ENCODE data around the gene SLC27A1. TPM values are rescaled to one million over a fixed set of nuclear protein-coding genes. Genes with fewer than 3 reads are reported as not detected.
"Not testable (repeated sequence)": the region's sequence is repeated elsewhere in the genome, so short reads cannot be mapped to it uniquely, and the experiment has no call there.

The SLC27A1 gene
- total RNA-seq, 1 donor from 2014 or later: 25.1 TPM

DNA sequence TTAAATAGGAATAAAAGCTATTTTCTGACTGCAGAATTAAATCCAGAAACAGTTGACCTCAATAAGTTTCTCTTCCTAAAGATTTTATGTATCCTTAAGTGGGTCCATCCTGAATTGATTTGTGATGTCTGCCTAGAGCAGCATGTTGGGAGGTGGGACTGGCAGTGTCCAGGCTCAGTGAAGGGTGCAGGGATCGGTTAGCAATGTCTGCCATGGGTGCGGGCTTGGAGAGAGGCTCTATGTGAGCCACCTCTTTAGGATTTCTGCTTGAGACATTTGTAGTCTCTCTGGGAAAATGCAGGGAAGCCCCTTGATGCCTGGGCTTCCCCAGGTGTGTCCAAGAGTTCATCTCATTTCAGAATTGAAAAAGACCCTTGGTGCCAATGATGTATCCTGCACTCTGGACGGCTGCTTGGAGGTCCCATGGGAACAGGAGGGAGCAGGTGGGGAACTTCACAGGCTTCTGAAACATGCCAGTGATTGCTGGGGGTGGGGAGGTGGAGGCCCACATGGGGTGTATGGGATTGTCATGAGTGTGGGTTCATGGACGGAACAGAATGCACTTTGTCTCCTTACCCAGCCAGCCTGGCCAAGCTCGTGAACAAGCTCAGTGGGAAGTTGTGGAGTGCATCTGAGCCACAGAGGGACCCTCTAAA lies 78.9 kb downstream of the SLC27A1 start:
- H3K4me1 Mint-ChIP-seq: no peaks in the 10 kb centered on the region

GRCh38 chr19:17550076-17550667 lies 79.8 kb downstream of the SLC27A1 start:
- no peaks in the 10 kb centered on the region for H3K36me3 Mint-ChIP-seq
- peaks cover 5% of the 10 kb centered on the region for H3K9me3 Mint-ChIP-seq
- no peak for DNase-seq (ENCODE audit: low spot score in 2 of 2, unreplicated experiment in 2 of 2)
- no peak overlapping the region for H3K4me3 Mint-ChIP-seq
- no peaks in the 10 kb centered on the region for H3K27me3 Mint-ChIP-seq (ENCODE audit: low read depth)
- H3K27ac Mint-ChIP-seq: no peak overlapping the region
- no peaks in the 10 kb centered on the region for H3K4me1 Mint-ChIP-seq
- no peak for TF ChIP-seq CTCF (IDR thresholded peaks at IDR 0.05; ENCODE audit: unreplicated experiment)

More for the DNA sequence above, 78.9 kb downstream of the SLC27A1 start:
- Mint-ChIP-seq H3K9me3 (peaks cover 5% of the 10 kb centered on the region), H3K27ac (no peak overlapping the region), H3K27me3 (ENCODE audit: low read depth) (no peaks in the 10 kb centered on the region), H3K4me3 (no peak overlapping the region), H3K36me3 (no peaks in the 10 kb centered on the region)
- no peak for DNase-seq (ENCODE audit: low spot score in 2 of 2, unreplicated experiment in 2 of 2)
- no peak for TF ChIP-seq CTCF (IDR thresholded peaks at IDR 0.05; ENCODE audit: unreplicated experiment)

DNA sequence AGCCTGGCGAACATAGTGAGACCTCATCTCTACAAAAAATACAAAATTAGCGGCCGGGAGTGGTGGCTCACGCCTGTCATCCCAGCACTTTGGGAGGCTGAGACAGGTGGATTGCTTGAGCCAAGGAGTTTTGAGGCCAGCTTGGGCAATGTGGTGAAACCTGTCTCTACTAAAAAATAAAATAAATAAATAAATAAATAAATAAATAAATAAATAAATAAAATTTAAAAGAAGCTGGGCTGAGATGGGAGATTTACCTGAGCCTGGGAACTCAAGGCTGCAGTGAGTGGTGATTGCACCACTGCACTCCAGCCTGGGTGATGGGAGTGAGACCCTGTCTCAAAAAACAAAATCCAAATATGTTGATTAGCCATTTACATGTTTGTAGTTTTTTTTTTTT lies 82.4 kb downstream of the SLC27A1 start:
- not testable (repeated sequence) for H3K9me3 Mint-ChIP-seq; H3K27ac Mint-ChIP-seq; H3K36me3 Mint-ChIP-seq; H3K4me1 Mint-ChIP-seq; H3K27me3 Mint-ChIP-seq (ENCODE audit: low read depth); DNase-seq (ENCODE audit: low spot score in 2 of 2, unreplicated experiment in 2 of 2); H3K4me3 Mint-ChIP-seq

GRCh38 chr19:17553256-17553655 lies 82.9 kb downstream of the SLC27A1 start:
- no peak for DNase-seq (ENCODE audit: low spot score in 2 of 2, unreplicated experiment in 2 of 2)
- H3K36me3 Mint-ChIP-seq: no peaks in the 10 kb centered on the region
- H3K27ac Mint-ChIP-seq: peak overlapping the region; percentile 53
- peaks cover 5% of the 10 kb centered on the region for H3K9me3 Mint-ChIP-seq
- H3K4me3 Mint-ChIP-seq: no peak overlapping the region
- TF ChIP-seq CTCF (IDR thresholded peaks at IDR 0.05; ENCODE audit: unreplicated experiment): no peak
- peaks cover 4% of the 10 kb centered on the region for H3K4me1 Mint-ChIP-seq
- H3K27me3 Mint-ChIP-seq (ENCODE audit: low read depth): no peaks in the 10 kb centered on the region

DNA sequence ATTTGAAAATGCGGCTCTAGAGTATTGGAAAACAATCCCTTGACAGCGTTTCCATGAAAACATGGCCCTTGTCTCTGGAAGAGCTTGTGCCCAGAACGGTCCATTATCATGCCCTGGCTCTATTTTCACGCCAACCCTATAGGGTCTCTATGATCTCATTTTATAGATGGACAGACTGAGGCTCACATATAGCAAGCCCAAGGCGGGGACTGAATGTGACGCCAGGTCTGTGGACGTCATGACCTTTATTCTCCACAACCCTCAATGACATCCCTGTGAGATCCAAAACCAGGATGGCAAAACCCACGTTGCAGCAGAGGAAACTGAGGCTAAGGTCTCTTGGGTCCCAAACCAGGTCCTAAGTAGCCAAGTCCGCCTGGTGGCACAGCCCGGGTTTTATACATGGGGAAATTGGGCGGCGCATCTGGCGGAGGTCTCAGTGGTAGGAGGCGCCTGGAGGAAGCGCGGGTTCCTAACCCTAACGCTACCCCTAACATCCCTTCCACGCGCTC lies 84.7 kb downstream of the SLC27A1 start:
- H3K27ac Mint-ChIP-seq: peak overlapping the region; percentile 50
- H3K36me3 Mint-ChIP-seq: peaks cover 8% of the 10 kb centered on the region
- no peak for DNase-seq (ENCODE audit: low spot score in 2 of 2, unreplicated experiment in 2 of 2)
- no peaks in the 10 kb centered on the region for H3K27me3 Mint-ChIP-seq (ENCODE audit: low read depth)
- H3K9me3 Mint-ChIP-seq: peaks cover 5% of the 10 kb centered on the region
- no peak for TF ChIP-seq CTCF (IDR thresholded peaks at IDR 0.05; ENCODE audit: unreplicated experiment)
- peaks cover 4% of the 10 kb centered on the region for H3K4me1 Mint-ChIP-seq
- peak overlapping the region; percentile 73 for H3K4me3 Mint-ChIP-seq

DNA sequence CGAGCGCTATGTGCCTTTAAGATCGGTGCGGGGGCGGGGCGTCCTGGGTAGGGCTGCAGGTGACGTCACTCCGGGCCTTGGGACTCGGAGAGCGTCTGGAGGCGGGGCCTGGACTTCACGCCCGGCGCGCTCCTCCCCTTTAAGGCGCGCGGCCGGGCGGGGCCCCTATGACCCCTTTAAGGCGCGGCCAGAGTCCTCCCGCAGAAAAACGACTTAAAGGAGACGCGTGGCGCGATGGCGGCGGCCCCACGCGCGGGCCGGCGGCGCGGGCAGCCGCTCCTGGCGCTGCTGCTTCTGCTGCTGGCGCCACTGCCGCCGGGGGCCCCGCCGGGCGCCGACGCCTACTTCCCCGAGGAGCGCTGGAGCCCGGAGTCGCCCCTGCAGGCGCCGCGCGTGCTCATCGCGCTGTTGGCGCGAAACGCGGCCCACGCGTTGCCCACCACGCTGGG lies 85.2 kb downstream of the SLC27A1 start, which contains the start of gene COLGALT1:
COLGALT1 (plus strand) TSS at position 170 of the 449 bp plus-strand sequence; CDS start at position 235, 65 bp downstream.
- peaks cover 12% of the 10 kb centered on the region for H3K36me3 Mint-ChIP-seq
- H3K27ac Mint-ChIP-seq: peak within 1 kb of the TSS; percentile 53
- TF ChIP-seq CTCF (IDR thresholded peaks at IDR 0.05; ENCODE audit: unreplicated experiment): no peak
- DNase-seq (ENCODE audit: low spot score in 2 of 2, unreplicated experiment in 2 of 2): peak; percentile 95 to 96
- H3K4me1 Mint-ChIP-seq: peaks cover 4% of the 10 kb centered on the region
- H3K4me3 Mint-ChIP-seq: peak within 1 kb of the TSS; percentile 73
- H3K9me3 Mint-ChIP-seq: peaks cover 5% of the 10 kb centered on the region
- H3K27me3 Mint-ChIP-seq (ENCODE audit: low read depth): no peaks in the 10 kb centered on the region

Data from mesothelial cell of epicardium (in vitro differentiated cells).